Measurements from ENCODE around the gene GATD1. TPM values are rescaled to one million over a fixed set of nuclear protein-coding genes. Genes with fewer than 3 reads are reported as not detected.

GATD1 gene
- total and polyA plus RNA-seq, 10 of the 15 experiments (the other 5 are each of a cell fraction or from before 2014, with no cell fraction given) = 1.2 to 92.6 (median 22.3) TPM

GRCh38 chr11:787084-787675, 9.9 kb upstream of the GATD1 start:
- BruUV-seq (replicated peaks) = no TSS peak
- FAIRE-seq (no peak), DNase-seq (ENCODE audit: low read depth, low spot score) (no peak), ATAC-seq (no peak)
- Histone ChIP-seq H4K20me1 (ENCODE audit: control insufficient read depth, insufficient read depth) (no peaks in the 10 kb centered on the region), H3K4me3 (no peak overlapping the region), H3K79me2 (ENCODE audit: control insufficient read depth, insufficient read depth, low read length) (no peaks in the 10 kb centered on the region), H2AFZ (ENCODE audit: control insufficient read depth, low read depth, low read length) (no peak overlapping the region), H3K9me3 (replicated peaks; ENCODE audit: control insufficient read depth, insufficient read depth, low read length) (no peaks in the 10 kb centered on the region), H3K4me1 (ENCODE audit: control insufficient read depth, insufficient read depth, low read length) (peaks cover 7% of the 10 kb centered on the region), H3K27me3 (replicated peaks in 1 of 2; ENCODE audit: control insufficient read depth in 2 of 2, insufficient read depth in 2 of 2, low read length in 1 of 2) (no peaks in the 10 kb centered on the region), H3K27ac (ENCODE audit: control insufficient read depth, insufficient read depth) (no peak overlapping the region), H3K9ac (ENCODE audit: control insufficient read depth, insufficient read depth, low read length) (no peak overlapping the region), H3K4me2 (ENCODE audit: control insufficient read depth, insufficient read depth) (no peak overlapping the region), H3K36me3 (ENCODE audit: control insufficient read depth in 2 of 2, insufficient read depth in 2 of 2, low read length in 1 of 2) (peaks cover 0 to 2% of the 10 kb centered on the region in 2 experiments; a peak in 2 of 4 replicates)
- SMC1A ChIA-PET (ENCODE audit: uncharacterized antibody, unreplicated experiment) = no interaction called here
- POLR2A ChIA-PET = no interaction called here
- 83% methylated on average over 20 of the region's 24 CpGs for WGBS (ENCODE audit: insufficient coverage, insufficient replicate concordance, low lambda C conversion rate, missing lambda C conversion rate)
- intact Hi-C loops (cut with micrococcal nuclease; ENCODE audit: unreplicated experiment) = no loop called here
- in situ Hi-C loops (cut with MboI) = no loop called here
- CTCF ChIA-PET = no interaction called here
- RAD21 ChIA-PET (ENCODE audit: unreplicated experiment) = no interaction called here
- TF ChIP-seq ZBTB11 (CRISPR knock-in tag; IDR thresholded peaks at IDR 0.05) = no peak
- no peak for TF ChIP-seq HDAC2 (IDR thresholded peaks at IDR 0.05)
- TF ChIP-seq ATF3 (IDR thresholded peaks at IDR 0.05; ENCODE audit: borderline replicate concordance, extremely low read depth, low read depth, low read length) = no peak
- no peak for TF ChIP-seq CHD4 (IDR thresholded peaks at IDR 0.05)
- TF ChIP-seq CREM (IDR thresholded peaks at IDR 0.05; ENCODE audit: low read depth) = no peak
- TF ChIP-seq ZNF207 (IDR thresholded peaks at IDR 0.05; ENCODE audit: borderline replicate concordance) = no peak
- no peak for TF ChIP-seq CBX3 (IDR thresholded peaks at IDR 0.05; ENCODE audit: borderline replicate concordance, low read depth)
- TF ChIP-seq RELB (IDR thresholded peaks at IDR 0.05; ENCODE audit: low read depth) = no peak
- TF ChIP-seq SPI1 (IDR thresholded peaks at IDR 0.05; ENCODE audit: borderline replicate concordance, insufficient read depth, low read depth, low read length) = no peak
- TF ChIP-seq NBN (IDR thresholded peaks at IDR 0.05) = no peak

Measured in GM12878 (cell line).